GM21717 (cell line): ENCODE data around the gene PNMT.

ENCODE experiments used
- ATAC-seq: cut with Tn5 transposase; IDR thresholded peaks from one replicate; pipeline ENCODE4 v1.9.1; 2021; ENCODE audit warnings: mild to moderate bottlenecking, moderate library complexity; ENCODE audit not compliant: unreplicated experiment

PNMT gene

GRCh38 chr17:39632153-39632941 lies 35.9 kb upstream of the PNMT start:
- no peak for ATAC-seq

GRCh38 chr17:39633570-39634183 lies 34.6 kb upstream of the PNMT start:
- ATAC-seq: no peak

GRCh38 chr17:39634384-39634871 lies 33.8 kb upstream of the PNMT start:
- ATAC-seq: no peak

GRCh38 chr17:39635614-39636176 lies 32.6 kb upstream of the PNMT start:
- no peak for ATAC-seq

GRCh38 chr17:39636587-39636926 lies 31.7 kb upstream of the PNMT start:
- peak; percentile 9 for ATAC-seq

- ATAC-seq: peak; percentile 72
These were observed 31.1 kb upstream of the PNMT start, which contains the start of gene STARD3 for GRCh38 chr17:39636927-39637736. STARD3 (plus strand) TSS chr17:39637144; CDS start chr17:39653532, 16,388 bp downstream.

GRCh38 chr17:39638317-39638716 lies 29.9 kb upstream of the PNMT start:
- ATAC-seq: no peak

- no peak for ATAC-seq
These were observed 29.2 kb upstream of the PNMT start for GRCh38 chr17:39639043-39639442.

- ATAC-seq: no peak
These were observed 28.4 kb upstream of the PNMT start for GRCh38 chr17:39639566-39640458.

GRCh38 chr17:39640591-39641031 lies 27.6 kb upstream of the PNMT start:
- ATAC-seq: no peak

GRCh38 chr17:39641097-39641496 lies 27.2 kb upstream of the PNMT start:
- ATAC-seq: no peak

GRCh38 chr17:39641883-39642282 lies 26.4 kb upstream of the PNMT start:
- ATAC-seq: no peak

- ATAC-seq: no peak
These were observed 25.8 kb upstream of the PNMT start for GRCh38 chr17:39642291-39643074.

- no peak for ATAC-seq
These were observed 25.0 kb upstream of the PNMT start for GRCh38 chr17:39643271-39643670.

GRCh38 chr17:39647256-39647655 lies 21.0 kb upstream of the PNMT start:
- ATAC-seq: no peak

- no peak for ATAC-seq
These were observed 19.5 kb upstream of the PNMT start for GRCh38 chr17:39648616-39649366.

GRCh38 chr17:39650121-39650579 lies 18.1 kb upstream of the PNMT start:
- no peak for ATAC-seq

- no peak for ATAC-seq
These were observed 16.2 kb upstream of the PNMT start for GRCh38 chr17:39651923-39652586.
